VCaP (cell line): Measurements from ENCODE around the gene ITM2C.

Source experiments
- H3K27ac ChIP-seq: fragments of 450-650 bp; 2 replicates; pipeline ENCODE4 v1.5.1; 2017
- TF ChIP-seq, protein P1 (sequence below): fragments of 450-650 bp; conservative IDR thresholded peaks from 2 replicates; pipeline ENCODE4 v1.5.1; 2017; ENCODE audit warnings: mild to moderate bottlenecking, moderate library complexity

The ITM2C gene

DNA sequence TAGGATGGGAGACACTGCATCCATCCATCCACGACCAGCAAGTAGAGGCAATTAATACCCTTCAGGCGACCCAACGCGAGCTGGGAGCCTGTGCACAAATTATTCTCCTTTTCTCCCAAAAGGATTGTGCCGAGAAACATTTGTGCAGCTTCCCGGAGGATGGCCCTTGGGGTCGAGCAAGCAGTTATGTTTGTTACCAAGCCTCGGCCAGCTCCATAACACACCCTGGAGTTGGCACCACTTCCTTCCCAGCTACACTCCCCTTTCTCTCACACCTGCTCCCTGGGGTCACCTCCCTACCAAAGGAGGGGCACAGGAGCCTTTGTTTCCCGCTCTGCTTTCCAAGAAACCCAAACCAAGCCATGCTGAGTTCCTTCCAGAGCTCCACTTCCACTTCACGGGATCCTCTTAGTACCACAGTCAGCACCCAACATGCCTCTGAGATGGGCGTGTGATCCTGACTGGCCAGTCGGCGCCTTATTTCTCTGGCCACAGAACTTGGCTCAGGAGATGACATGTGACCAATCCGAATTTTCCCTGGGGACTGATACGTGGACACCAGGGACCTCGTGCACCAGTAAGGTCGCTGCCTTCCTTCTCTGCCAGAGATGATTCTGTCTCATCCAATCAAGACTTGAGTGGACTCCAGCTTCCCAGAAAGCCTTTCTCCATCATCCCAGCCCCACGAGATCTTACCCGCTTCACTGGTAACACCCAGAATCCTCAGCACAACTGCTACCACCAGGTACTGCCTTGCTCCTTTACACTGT is 31.8 kb downstream of the ITM2C start:
- TF ChIP-seq, protein P1, sequence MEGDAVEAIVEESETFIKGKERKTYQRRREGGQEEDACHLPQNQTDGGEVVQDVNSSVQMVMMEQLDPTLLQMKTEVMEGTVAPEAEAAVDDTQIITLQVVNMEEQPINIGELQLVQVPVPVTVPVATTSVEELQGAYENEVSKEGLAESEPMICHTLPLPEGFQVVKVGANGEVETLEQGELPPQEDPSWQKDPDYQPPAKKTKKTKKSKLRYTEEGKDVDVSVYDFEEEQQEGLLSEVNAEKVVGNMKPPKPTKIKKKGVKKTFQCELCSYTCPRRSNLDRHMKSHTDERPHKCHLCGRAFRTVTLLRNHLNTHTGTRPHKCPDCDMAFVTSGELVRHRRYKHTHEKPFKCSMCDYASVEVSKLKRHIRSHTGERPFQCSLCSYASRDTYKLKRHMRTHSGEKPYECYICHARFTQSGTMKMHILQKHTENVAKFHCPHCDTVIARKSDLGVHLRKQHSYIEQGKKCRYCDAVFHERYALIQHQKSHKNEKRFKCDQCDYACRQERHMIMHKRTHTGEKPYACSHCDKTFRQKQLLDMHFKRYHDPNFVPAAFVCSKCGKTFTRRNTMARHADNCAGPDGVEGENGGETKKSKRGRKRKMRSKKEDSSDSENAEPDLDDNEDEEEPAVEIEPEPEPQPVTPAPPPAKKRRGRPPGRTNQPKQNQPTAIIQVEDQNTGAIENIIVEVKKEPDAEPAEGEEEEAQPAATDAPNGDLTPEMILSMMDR = no peak
- no peak overlapping the region for H3K27ac ChIP-seq

DNA sequence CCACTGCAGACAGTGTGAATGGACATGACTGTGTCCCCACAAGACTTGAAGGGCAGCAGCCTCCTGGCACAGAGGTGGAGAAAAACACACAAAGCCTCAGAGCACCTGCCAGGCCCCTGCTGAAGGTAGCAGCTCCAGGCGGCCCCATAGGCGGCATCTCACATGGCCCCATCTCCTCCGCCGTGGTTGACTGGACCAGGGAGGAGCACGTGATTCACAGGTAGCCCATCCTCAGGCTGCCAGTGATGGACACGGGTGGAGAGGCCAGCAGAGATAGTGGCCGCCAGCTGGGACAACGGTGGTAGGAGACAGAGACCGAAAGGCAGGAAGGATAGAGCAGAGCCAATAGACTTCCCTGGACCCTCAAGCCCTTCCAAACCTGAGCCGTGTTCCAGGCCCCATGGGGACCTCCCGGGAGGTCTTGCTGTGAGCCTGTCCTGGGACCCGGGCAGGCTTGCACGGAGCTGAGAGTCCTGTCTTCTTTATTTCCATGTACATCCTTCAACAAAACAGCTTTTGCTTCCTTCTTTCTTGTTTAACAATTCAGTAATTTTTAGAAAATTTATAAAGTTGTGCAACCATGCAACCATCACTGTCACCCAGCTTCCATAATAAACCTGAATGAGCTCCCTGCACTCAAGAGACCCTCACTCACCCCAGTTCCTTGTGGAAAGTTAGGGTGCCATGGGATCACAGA is 33.4 kb downstream of the ITM2C start:
- no peak overlapping the region for H3K27ac ChIP-seq
- TF ChIP-seq, protein P1 = no peak

DNA sequence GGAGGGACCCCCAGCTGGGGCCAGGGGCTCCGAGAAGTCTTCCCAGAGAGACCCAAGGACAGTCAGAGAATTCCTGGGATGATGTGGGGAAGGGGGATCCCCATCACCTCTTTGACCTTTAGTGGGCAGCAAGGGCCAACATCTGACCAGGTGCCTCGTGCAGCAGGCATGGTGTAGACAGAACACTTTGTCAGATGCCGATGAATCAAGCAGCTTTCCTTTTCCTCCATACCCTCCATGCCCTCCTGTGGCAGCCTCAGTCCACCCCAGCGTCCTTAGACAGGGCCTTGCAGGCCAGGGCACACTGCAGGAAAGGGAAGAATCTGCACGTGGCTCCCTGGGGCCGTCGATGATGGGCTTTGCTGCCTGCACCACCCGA is 34.0 kb downstream of the ITM2C start:
- no peak overlapping the region for H3K27ac ChIP-seq
- TF ChIP-seq, protein P1 = no peak

DNA sequence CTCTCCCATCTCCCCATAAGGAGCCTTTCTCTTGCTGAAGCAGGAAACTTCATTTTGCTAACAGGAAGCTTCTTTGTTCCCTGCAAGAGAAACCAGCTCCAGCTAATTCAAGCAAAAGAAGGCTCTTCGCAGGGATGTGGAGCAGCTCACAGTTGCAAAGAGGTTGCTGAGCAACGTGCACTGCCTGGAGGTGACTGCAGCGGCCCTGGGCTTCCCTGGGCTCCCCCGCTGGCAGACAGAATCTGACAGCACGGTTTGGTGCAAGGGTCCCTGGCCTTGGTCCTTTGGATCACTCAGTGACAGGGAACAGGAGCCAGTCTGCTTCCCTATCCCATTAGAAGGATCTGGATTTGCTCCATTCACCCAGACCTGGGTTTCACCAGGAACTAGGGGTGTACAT is 34.5 kb downstream of the ITM2C start:
- TF ChIP-seq, protein P1 = no peak
- no peak overlapping the region for H3K27ac ChIP-seq

DNA sequence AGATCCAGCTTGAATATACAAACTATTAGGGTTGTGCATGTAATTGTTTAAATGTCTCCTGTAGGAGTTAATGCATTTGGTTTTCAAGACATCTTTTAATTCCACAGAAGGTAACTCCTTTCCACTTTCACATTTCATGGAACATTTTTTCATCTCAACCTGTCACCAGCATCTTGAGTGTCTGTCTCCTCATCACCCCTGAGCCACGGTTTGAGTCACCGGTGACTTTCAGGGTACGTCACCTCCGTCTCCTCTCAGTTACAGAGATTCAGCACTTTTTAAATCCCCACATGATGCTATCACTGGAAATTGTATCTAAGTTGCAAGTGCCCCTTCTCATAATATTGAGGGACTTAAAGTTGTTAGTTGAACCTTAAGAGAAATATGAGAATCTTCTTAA is 35.0 kb downstream of the ITM2C start:
- TF ChIP-seq, protein P1 = no peak
- H3K27ac ChIP-seq = no peak overlapping the region

DNA sequence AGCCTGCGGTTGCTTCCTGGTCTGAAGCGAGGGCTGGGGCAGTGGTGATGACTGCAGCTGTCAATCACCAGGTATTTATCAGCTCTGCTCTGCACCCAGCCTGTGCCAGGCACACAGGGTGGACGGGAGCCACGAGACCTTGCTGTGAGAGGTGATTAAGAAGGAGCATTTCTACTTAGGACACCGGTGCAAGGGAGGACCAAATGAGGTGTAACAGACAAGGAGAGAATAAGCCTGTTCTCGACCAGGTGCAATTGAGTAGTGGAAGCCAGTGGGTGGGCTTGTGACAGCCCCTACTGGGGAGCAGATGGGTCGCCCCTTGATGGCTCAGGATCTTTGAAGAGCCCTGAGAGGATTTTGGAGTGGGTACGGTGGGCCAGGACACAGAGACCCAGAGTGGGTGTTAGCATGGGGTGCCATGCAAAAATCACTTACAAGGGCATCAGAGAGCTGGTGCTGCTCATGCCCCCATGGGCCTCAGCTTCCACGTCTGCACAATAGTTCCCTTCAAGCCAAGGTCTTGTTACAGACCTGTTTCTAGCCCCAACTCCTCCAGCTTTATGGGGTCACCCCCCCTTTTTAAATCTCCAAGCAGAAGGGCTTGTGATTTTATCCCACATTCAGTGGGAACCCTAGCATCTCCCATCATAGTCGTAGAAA is 35.7 kb downstream of the ITM2C start:
- TF ChIP-seq, protein P1 = no peak
- no peak overlapping the region for H3K27ac ChIP-seq

DNA sequence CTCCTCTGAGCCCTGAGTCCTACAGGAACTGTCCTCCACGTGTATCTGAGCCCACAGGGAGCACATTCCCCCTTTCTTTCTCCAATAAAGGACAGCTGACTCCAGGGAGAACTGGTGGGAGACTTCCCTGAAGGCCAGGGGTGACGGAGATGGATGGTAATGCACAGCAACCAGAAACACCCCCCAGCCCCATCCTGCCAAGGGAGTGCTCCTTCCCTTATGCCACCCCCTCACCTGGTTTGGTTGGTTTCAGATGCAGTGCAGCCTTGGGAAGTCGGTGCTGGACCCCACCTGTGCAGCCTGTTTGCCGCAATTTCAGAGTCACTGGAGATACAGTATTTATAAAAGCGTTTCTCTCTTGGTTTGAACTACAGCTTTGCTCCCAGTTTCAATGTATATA is 36.3 kb downstream of the ITM2C start:
- H3K27ac ChIP-seq = no peak overlapping the region
- TF ChIP-seq, protein P1 = no peak
